HG02623 (cell line): Measurements from ENCODE around the gene TSHZ2.

Experiments used
- ATAC-seq: cut with Tn5 transposase; IDR thresholded peaks from one replicate; pipeline ENCODE4 v1.9.1; 2021; ENCODE audit warnings: moderate library complexity; ENCODE audit not compliant: unreplicated experiment

TSHZ2 gene

DNA sequence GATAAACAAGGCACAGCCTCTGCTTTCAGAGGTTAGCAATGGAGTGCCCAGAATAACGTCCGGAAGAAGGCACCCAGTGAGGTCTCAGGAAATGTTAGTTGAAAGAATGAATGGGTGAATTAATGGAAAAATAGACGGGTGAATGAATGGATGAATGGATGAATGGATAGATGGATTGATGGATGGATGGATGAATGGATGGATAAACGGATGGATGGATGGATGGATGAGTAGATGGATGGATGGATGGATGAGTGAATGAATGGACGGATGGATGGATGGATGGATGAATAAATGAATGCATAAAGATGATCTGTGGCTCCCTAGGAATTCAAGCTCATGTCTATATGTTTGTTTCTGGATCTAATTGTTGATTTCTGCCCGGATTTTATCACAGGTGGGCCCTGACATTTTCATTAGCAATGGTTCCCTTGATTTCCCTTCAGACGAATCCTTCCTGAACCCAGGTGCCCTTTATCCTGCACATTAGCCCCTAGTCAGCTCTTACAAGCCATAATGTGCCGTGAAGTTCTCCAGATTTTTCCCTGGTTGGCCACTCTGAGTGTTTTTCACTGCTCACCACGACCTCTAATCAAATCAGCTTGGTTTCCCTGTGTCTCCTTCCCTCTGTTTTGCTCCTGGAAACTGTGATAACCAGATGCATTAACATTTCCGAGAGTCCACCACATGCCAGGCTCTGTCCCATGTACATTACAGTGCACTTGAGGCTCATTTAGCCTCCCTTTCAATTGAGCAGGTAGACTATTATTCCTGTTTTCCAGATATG is 22.2 kb downstream of the TSHZ2 start:
- ATAC-seq = no peak

DNA sequence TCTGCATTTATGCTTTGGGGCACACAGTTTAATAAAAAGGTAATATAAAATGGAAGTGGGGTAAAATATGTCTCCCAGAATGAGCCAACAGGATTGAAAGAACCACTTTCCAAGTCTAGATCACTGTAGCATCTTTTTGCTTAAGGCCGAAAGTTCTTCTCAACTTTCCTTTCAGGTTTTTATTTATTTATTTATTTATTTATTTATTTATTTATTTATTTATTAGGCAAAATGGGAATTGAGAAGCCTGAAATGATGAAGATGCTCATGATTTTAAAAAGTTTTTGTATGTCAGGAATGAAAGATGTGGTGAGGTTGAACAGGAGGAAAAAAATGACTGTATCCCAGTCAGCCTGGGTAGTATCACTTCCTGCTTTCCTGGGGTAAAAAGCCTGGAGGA is 24.0 kb downstream of the TSHZ2 start:
- no peak for ATAC-seq

DNA sequence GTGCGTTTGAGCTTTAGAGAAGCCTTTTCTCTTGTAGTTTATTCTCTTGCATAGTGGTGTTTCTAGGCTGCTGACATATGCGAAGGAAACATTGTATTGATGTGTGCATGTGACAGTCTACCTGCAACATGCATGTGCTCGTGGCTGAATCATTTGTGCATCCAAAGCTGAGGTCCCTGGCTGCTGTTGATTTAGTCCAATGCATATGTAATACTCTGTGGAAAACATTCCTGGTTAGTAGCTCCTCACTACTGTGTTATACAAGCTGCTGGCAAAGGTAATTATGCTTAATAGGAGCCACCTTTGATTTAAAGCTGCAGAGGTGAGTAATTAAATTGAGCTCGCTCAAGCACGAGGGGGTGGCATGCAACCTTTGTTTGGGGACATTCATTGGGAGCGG is 24.5 kb downstream of the TSHZ2 start:
- no peak for ATAC-seq

DNA sequence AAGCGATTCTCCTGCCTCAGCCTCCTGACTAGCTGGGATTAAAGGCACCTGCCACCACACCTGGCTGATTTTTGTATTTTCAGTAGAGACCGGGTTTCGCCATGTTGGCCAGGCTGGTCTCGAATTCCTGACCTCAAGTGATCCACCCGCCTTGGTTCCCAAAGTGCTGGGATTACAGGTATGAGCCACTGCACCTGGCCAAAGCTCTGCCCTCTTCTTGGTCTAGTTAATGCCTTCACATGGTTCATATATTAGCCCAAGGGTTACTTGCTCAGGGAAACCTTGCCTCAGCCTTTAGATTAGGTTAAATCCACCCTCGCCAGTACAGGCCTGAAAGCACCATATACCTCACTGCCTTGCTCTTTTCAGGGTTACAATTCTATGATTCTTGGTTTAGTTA is 26.1 kb downstream of the TSHZ2 start:
- ATAC-seq = no peak

DNA sequence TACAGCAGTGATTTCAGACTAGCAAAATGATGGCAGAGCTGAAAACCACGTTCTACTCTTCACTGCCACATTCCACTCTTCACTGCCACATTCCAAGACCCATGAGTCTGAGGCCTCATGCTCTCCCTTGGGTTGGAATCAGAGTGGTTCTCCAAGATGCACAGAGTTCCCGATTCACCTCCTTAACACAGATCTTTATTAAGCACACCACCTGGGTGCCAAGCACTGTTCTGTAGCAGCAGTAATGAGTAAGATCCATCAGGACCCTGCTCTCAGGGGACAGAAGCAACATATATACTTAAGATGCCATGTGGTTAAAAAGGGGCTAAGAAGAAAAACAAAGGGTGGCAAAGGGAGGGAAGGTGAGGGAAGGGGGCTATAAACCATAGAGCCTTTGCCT is 26.9 kb downstream of the TSHZ2 start:
- ATAC-seq = no peak

DNA sequence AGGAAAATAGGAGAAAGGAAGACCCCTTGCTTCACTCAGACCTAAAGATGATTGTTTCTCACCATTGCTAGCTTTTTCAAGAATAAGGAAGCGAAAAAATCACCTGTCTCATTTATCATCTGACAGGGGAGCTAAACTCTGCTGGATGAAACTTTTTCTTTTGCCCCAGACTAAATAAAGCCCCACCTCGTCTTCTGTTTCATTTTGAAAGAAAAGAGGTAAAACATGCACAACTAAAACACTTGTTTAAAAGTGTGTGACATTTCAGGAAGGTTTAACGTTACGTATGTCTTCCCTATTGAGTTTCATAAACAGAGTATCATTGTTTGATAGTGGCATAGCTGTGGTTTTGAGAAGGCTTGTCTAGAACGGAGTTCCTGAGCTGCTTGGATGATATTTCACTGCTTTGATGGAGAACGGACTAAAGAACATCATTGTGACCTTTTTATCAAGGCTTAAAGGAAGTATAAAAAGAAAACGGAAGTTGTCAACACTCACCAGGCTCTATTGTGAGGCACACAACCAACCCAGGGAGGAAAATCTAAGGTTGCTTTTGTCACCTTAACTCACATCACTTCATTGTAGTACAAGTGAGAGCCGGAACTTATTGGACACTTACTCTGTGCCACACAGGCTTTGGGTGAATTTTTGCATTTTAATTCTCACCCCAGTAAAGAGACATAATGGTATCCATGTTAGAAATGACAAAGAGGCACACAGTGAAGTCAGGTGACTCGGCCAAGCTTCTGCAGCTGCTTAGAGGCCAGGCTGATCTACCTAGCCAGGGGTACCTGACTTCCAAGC is 29.5 kb downstream of the TSHZ2 start:
- ATAC-seq = peak; percentile 60

DNA sequence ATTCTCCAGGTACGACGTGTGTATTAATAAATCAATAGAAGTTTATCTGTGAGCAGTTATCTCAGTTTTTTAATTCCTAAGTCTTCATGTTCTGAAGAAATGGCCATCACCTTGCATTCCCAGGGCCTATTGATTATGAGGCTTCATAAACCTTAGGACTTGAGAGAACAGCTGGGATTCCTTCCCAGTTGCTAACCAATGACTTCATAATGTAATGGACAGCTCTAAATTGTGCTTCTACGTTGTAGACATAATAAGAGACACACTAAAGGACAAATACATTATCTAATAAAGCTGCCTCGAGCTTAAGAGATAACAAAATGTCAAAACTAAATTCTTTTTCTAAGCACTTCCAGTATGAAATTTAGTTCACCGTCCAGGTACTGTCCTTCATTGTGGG is 30.6 kb downstream of the TSHZ2 start:
- ATAC-seq = no peak

DNA sequence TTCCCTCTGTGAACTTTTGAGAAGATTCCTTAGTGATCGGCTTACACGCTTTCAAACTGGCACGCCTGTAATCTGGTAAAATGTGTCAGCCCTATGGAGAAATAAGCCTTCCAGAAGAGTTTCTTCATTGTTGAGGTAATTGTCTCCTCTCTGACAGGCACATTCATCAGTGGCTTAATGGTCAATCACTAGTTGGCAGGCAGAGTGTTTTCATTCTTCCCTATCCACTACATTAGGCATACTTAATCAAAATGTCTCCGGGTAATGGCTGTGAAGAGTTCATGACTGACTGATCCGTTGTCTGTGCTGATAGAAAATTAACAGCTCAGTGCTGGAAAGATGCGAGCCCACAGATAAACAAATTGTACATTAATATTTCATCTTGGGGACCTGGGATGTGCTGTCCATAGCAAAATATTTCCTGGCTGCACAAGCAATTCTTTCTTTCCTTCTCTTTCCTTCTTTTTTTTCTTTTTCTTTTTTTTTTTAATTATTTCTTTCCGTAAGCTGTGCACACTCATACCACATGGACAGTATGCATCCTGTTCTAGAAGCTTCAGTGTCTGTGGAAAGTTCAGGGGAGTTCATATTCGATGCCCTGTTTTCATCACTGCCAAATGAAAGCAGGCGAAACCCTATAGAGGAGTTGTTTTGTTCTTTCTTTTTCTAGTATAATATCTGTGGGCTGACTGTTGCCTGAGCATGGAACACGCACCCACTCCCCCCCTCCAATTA is 31.4 kb downstream of the TSHZ2 start:
- no peak for ATAC-seq

DNA sequence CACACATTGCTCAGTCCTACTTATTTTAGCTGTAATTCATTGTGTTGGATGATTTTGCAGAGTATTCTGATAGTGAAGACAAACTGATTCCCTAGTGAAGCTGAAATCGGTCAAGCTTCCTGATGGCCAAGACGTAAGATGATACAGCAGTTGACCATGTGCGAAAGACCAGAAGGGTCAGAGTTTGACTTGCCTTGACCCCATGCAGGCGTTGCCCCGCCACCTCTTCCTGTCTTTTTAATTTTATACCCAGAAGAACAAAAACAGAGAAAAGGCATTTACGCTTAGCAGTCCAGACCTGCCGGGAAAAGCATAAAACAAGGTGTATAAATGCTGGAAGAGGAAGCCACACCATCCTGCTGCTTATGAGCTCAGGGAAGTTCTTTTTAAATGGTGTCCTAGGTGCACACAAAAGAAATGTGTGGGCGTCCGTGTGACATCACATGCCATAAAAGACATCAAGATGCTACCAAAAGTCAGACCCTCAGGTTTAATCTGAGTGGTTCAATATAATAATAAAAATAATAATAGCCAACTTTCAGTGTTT is 32.2 kb downstream of the TSHZ2 start:
- no peak for ATAC-seq

DNA sequence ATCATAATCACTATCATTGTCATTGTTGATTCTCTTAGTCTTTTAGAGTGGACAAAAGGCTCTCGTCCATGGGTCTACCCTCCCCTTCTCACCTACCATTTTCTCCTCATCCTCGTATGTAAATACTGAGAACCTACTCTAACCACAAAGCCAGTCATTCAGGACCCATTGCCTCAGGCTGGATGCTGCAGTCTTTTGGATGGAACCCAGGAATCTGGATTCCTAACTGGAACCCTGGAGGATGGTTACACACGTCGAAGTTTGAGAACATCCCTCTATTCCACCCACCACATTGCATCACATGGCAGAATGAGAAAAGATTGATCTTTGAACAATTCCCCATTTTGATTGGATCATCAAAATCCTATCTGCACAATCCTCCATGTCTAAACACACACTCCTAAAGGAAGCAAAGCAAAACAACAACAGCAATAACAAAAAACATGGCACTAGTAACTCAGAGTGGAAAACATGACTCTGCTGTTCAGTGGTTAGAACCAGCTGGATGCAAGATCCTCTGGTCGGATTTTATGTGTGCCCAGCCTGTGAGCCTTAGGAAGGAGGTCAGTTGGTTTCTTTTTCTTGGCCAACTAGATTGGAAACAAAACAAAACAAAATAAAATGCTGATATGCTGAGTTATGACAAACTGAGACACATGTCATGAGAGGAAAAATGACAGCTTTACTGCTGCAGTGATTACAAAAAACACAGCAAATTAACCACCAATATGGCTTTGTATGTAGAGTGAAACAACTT is 38.0 kb downstream of the TSHZ2 start:
- ATAC-seq = no peak

DNA sequence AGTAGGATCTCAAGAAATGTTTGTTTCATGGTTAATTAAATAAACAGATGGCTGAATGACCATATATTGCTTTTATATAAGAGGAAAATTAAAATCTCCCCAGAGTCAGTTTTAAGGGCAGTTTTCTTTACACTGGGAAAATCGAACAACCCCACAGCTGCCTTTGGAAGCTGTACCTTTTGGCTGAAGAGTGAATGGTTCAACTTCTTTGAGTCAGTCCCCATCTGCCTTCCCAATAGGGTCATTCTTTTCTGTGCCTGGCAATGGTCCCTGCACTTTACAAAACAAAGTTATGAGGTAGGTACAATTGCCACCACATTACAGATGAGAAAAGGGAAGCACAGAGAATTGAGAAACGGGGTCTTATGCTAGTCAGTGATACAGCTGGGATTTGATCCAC is 39.5 kb downstream of the TSHZ2 start:
- ATAC-seq = no peak

DNA sequence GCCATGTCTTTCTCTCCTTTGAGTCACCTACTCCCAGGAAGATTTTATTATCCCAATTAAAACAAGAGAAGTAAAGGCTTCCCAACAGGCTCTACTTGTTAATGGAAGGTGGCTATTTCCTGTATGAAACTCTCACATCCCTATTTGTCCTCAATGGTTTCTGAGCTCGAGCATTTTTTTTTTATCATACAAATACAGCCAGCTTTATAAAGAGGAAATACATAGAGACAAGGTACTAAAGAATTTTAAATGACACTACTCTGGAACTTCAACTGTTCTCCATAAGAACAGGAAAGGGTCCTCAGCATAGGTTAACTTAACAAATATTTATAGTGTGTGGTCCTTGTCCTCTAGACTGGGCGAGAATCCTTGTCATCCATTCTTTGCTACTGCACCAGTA is 41.0 kb downstream of the TSHZ2 start:
- ATAC-seq = no peak

DNA sequence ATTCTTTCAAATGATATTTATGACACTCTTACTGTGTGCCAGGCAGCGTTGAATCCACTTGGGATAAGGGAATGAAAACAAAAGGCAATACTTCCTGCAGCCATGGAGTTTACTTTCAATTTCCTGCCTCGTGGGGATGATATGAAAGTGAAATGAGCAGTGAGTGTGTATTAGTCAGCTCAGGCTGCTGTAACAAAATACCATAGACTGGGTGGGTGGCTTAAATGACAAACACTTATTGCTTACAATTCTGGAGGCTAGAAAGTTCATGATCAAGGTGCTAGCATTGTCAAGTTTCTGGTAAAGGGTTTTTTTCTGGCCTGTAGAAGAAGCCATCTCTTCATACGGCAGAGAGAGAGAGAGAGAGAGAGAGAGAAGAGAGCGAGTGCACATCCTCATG is 41.7 kb downstream of the TSHZ2 start:
- ATAC-seq = no peak

DNA sequence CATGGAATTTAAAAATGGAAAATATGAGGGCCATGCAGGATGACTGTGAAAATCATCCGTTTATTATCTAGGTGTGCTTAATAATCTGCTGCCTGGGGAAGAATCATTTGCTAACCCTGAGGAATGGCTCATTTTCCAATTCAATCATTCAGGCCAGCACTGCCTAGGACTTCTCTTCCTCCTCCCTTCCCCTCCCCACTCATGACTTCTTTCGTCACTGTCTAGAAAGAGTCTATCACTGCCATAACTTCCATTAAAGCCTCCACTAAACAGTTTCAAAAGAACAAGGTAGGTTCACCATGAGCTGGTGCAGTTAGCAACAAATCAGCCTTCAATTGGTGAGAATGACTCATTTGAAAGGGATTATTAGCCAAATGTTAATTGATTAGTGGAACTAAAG is 43.9 kb downstream of the TSHZ2 start:
- ATAC-seq = no peak

DNA sequence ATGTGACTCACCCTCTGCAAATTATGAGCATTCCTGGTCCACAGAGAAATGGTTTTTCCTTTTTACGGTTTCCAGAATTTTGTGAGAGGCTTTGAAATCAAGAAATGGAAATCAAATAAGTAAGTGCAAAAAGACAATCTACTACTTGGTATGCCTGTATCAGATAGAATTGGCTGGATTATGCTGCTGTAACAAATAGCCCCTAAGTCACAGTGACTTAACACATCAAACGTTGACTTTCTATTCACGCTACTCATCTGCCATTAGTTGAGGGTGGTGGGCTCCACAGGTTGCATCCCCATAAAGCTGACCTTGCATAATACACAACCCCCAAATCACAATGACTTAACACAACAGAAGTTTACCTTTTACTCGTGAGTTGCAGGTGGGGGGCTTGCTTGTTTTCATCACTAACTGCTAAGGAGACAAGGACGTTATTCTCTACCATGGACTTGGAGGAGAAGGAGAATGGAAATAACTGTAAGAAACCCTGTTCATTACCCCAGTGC is 44.4 kb downstream of the TSHZ2 start:
- no peak for ATAC-seq

DNA sequence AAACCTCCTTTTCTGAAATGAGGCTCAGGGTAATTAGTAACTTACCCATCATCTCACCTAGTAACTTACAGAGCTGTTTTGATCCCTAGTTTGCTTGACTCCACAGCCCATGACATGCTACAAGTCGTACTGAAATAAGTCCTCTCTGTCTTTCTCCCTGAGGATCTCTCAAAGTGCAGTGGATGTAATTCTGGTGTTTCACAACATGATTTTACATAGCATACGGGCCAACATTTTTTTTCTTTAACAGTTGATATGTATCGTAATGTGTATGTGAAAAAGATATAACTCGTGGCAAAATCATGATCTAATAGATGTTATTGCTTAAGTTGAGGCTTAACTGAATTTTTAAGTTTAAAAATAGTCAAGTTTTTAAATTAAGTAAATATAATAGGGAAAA is 45.0 kb downstream of the TSHZ2 start:
- ATAC-seq = no peak

DNA sequence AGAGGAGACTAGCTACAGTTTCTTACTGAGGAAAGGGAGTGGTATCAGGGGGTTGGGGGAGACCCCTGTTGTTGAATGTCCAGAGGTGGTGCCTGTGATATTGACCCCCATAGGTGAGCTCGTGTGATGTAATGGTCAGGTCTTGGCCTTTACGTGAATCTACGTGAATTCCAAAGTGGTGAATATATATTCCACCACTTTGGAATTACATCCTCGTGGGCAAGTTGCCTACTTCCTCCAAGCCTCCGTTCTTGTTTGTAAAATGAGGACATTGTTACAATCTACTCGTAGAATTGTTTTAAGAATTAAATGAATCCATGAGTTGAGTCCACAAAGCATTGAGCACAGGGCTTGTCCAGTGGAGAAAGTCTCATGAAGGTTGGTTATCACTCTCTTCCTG is 47.3 kb downstream of the TSHZ2 start:
- ATAC-seq = no peak

DNA sequence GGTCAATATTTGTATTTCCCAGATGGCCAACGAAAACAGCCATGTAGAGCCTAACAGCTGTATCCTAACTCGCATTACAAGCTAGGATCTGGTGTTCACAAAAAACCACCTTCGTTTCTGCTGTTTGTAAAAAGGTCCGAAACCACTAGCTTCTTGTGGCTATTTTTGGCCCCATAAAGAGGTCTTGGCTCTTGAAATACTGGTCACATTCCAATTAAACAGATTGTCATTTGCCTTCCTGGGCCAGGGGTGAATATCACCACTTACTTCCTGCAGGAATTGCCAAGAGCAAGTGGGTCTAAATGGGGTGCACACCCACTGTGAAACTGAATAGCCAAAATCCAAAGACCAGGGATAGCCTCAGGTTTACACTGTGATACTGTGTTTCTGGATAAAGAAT is 48.2 kb downstream of the TSHZ2 start:
- no peak for ATAC-seq

DNA sequence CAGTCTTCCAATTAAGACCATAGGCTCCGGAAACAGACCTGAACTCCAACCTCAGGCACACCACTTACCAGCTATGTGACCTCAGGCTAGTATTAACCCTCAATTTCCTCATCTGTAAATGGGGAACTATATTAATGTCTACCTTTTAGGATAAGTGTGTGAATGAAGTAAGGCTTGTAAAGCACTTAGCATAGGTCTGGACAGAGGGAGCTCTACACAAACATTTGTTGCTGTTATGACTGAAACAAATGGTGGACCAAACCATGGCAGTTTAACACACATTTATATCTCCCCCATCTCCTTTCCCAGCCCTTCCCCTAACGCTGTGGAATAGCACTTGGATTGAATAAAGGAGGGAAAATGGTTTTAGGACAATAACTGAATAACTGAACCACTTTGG is 48.7 kb downstream of the TSHZ2 start:
- no peak for ATAC-seq

DNA sequence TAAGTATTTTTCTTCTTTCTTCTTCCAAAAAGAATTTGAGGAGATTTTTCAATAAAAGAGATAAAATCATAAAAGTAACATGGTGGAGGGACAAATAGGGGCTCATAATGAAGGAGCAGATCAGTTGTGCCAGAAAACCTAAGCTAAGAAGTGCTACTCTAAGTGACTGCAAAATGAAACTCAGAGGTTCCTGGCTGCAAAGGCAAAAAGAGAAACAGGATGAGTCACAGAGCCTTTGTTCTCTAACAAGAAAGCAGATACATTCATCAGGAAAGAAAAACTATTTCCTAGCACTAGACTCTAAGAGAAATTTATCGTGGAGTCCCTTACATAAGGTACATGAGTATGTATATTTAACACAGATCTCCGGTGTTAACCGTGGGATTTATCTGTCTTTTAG is 49.8 kb downstream of the TSHZ2 start:
- ATAC-seq = no peak
